Activated gamma-delta T cell (primary cell): Measurements from ENCODE around the gene GFY.

Experiments used
- DNase-seq: peaks from one replicate; lab custom pipeline; 2025; lab: John Stamatoyannopoulos, UW

Gene GFY

DNA sequence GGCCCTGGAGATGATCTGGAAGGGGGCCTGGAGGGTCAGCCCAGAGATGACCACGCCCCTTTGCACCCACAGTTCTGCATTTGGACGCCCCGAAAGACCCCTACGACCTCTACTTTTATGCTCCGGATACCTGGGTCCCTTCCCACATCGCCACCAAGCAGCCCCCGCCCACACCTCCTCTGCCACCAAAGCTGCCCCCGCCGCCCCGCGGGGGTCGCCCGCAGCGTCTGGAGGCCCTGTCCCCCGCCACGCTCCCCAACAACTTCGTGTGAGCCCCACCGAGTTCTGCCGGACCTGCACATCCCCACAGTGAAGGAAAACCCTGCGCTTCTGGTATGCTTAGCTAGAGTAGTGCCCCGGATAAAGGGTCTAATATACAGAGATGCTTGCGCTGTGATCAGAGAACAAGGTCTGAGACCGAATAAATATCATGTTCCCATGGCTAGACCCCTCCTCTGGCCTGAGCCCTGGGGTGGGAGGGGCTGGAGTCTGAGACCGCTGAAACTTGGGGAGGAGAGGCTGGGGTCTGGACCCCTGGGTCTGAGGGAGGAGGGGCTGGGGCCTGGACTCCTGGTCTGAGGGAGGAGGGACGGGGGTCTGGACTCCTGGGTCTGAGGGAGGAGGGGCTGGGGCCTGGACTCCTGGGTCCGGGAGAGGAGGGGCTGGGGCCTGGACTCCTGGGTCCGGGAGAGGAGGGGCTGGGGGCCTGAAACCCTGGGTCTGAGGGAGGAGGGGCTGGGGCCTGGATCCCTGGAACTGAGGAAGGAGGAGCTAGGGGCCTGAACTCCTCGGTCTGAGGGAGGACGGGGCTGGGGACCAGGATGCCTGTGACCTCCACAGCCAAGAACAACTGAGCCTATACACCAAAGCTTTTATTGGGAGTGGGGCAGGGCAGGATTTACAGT is 3.6 kb downstream of the GFY start:
- DNase-seq, result no peak

DNA sequence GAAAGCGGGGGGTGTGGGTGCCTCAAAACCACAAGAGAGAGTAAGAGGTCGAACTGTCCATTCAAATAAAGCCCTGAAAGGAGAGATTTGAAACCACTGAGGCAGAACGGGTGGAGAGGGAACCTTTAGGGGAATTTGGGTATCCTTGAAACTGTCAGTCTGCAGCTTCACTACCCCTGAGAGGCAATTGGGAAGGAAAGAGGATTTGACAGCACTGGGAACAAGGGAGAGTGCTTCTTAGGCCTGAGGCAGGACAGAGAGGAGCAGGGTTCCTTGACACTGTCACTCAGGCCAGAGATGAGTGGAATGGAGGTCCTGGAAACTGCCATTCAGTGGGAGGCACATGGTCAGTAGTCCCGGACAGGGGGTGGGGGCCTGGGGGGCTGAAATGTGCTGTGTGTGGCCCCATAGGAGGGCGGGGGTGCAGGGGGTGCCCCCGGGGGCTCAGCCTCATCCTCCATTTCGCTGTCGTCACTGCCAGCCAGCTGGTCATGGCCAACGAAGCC is 5.0 kb downstream of the GFY start:
- no peak for DNase-seq

DNA sequence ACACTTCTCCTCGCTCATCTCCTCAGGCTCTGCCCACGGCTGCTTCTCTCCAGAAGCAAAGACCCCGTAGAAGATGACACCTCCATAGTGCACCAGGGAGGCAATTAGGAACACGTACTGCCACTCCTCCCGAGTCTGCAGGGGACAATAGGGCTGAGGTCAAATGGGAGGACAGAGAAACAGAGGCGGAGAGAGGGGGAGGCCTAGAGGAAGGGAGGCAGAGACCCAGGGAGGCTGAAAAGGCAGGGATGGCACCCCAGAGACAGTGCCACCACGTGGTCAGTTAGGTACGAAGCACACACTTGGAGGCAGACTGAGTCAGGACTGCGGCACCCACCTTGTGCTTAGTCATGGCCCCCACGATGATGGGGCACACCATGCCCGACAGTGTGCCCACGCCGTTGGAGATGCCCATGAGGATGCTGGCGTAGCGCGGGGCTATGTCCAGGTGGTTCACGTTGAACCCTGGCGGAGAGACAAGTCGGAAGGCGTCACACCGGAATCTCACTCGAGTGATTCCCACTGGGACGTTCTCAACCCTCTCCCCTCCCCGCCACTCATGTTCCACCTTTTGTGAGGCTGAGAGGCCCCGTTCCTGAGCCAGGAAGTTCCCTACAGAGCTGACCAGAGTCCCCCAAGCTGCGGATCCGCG is 5.6 kb downstream of the GFY start:
- no peak for DNase-seq

DNA sequence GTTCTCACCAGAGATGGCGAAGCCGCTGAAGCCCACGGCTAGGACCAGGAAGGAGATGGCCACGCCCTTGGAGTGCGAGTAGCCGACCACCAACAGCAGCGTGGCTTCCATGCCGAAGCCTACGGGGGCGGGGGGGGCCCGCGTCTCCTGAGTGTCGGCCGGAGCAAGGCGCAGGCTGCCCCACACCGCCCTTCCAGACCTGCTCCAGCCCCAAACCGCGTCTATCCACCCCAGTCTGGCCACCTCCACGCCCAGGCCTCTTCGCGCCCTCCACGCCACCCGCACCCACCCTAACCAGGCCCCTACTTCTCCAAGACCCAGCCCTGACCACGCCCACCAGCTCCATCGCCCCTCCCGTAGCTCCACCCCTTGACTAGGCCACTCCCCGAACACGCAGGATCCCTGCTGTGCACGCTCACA is 6.2 kb downstream of the GFY start:
- DNase-seq, result no peak

DNA sequence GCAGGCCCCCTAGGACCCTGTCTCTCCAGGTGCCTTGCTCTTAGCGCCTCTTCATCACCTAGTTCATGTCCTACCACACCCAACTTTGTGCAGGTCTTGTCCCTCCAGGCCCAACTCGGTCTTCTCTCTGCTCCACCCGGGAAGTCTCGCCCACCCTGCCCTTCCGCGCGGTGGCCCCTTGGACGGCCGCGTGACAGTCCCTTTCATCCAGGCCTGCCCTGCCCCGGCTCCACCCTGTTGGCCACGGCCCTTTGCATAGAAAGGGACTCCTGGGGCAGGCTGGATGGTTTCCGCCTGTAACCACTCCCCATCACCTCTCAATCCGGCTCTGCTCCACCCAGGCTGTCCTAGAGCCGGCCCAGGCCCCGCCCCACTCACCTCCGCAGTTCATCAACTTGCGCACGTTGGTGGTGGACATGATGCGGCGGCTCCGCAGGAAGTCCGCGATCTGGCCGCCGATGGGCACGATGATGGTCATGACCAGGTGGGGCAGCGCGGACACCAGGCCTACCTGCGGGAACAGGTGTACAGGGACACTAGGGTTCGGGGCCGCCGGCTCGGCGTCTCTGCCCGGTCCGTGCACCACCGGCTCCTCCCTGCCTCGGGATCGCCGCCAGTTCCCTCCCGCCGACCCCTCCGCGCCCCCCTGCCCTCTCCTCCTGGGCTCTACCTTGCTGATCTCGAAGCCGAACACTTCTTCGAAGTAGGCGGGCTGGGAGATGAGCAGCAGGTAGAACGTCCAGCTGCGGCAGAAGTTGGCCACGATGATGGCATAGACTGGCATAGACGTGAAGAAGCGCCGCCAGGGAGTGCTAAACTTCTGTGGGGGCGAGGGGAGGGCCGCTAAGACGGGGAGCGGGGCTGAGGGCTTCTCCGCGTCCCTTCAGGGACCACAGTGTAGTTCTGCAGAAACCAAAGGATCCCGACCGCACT is 7.2 kb downstream of the GFY start:
- DNase-seq, result no peak

DNA sequence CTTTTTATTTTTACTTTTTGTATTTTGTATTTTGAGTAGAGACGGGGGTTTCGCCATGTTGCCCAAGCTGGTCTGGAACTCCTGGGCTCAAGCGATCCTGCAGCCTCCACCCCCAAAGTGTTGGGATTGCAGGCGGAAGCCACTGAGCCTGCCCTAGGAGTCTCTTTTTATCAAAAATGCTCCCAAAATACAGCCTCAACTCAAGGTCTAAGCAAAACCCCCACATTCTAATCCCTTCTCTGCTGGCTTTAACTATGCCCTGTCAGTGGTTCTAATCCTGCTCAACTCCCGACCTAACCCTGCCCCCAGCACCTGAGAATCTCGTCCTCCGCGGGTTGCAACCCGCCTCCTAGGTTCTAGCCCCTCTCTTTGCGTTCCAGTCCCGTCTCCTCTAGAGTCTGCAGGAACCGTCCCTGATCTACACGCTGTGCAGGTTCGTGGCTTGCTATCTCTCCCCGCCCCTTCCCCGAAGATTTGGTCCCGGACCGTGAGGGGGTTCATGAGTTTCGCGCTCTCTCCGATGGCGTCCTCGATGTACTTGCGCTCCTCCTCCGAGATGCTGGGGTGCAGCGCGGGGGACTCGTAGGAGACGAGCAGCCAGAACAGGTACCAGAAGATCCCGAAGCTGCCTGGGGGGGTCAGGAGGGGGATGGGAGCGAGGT is 8.2 kb downstream of the GFY start:
- DNase-seq, result no peak

DNA sequence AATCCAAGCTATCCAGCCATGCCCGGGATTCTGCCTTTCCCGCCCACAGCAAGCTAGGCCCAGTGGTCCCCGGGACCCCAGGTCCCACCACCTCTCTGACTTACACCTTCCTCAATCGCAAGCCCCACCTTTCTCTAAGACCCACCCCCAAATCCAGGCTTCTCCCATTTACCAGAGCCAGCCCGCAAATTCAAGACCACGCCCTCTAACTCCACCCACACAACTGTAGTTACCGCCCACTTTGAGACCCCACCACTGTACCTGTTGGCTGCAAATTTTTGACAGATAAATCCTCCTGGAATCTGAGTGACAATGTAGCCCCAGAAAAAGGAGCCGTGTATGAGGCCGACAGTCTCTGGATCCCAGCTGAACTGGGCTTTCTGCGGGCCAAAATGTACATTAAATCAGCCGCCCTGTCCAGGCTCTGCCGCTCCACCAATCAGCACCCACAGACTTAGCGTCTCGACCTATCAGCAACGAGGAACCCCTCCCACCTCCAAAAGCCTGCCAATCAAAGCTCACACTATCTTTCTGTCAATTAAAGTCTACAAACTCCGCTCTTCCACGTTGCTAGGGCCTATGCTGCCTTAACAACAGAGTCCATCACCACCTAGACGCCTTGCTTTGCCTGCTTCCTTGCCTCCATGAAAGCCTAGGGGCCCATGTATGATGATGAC is 9.9 kb downstream of the GFY start:
- DNase-seq, result no peak

DNA sequence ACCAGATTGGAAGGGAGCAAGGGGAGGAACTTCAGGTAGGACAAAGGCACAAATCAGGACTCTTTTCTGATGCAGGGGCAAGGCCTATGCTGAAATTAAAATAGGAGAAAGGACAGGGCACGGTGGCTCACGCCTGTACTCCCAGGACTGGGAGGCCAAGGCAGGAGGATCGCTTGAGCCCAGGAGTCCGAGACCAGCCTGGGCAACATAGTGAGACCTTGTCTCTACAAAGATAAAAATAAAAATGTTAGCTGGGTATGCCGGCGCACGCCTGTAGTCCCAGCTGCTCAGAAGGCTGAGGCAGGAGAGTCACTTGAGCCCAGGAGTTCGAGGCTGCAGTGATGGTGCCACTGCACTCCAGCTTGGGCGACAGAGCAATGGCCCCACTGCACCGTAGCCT is 10.5 kb downstream of the GFY start:
- DNase-seq, result no peak

DNA sequence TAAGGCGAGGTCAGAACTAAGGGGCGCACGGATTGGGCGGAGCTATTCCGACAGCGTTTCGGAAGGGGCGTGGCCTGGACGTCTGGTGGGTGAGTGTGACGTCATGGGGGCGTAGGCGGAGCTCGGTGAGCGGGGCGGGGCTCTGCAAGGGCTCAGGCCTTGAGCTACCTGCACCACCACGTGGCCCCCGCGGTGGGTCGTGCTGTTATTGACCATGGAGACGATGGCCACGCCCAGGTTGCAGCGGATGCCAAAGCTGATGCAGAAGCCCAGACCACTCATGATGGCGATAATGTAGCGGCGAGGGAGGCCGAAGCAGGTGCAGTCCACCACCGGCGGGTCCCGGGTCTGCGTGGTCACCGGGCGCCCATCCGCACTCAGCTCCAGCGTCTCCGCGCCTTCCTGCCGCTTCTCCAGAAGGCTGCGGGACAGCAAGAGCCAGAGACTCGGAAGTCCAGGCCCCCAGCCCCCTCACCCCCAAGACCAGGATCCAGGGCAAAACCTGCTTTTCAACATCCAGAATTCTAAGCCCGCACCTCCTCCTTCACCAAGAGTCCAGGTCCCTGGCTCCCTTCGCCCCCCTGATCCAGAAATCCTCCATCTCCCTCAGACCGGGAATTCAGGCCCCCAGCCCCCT is 11.3 kb downstream of the GFY start:
- DNase-seq, result no peak

DNA sequence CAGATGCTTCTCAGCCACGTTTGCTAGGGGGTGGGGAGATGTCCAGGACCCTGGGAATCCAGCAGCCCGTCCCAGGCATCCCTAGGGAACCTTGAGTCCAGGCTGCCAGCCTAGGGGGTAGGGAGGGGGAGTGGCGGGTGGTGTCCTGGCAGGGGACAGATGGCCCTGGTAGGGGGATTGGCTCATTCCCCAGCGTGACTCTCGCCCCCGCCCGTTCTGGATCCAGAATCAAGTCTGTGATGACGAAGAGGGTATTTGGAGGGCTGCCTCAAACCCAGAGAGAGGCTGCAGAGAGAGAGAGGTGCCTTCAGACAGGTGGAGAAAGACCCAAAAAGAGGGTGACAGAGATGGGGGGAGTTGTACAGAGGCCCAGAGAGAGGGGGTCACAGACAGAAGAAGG is 12.0 kb downstream of the GFY start:
- no peak for DNase-seq

DNA sequence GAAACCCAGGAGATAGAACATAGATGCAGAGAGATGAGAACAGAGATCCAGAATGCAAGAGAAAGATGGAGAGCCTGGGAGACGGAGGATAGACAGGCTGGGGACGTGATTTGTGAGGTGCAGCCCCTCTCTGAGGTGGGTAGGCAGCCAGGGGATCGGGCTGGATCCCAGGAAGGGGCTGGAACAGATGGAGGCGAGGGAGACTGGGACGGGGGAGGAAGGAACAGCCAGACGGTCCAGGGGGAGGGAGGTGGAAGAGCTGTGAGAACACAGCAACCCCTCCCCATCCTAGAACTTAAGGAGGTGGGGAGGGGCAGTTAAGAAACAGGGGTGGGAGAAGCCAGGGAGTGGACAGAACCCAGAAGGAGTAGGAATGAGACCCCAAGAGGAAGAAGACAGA is 13.1 kb downstream of the GFY start:
- DNase-seq, result no peak

DNA sequence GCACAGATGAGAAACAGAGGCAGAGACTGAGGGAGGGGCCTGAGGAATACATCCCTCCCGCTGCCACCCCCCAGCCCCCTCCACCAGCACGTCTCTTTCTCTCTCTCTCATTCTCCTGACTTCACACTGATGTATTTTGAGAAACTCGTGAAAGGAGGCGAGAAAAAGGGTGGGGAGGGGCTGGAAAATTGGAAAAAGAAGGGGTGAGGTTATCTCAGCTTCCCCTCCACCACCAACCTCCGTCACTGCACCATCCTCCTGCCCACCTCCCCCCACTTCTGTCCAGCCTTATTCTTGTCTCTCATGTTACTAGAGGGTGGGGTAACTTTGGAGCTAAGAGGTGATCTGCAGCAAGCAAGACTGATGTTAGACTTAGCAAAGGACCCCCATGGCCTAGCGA is 14.6 kb downstream of the GFY start:
- no peak for DNase-seq

DNA sequence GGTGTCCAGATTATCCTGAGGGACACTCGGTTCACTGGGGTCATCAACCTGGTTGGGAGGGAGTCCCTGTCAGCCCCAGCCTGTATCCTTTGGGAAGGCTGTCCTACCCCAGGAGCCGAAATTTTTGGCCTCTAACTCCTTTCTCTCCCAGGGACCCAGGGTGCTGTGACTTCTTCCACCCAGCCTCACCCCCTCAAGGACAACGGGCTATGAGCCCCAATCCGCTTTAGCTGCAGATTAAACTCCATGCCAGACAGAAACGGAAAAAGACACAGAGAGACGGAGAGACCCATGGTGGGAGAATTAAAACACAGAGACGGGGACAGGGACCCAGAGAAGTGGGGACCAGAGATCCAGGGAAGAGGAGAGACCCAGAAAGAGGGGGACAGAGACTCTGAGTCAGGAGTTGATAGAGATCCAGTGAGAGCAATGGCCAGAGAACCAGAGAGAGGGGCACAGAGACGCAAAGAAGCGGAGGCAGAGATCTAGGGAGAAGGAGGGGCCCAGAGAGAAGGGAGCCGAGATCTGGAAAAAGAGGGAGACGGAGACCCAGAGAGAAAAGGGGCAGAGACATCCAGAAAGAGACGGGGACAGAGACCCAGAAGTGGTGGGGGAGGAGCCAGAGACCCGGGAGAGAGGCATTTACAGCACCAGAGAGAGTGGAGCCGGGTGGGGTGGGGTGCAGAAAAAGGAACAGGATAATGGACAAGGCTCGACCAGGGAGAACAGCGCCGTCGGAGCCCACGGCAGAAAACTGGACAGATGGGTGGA is 15.4 kb downstream of the GFY start:
- DNase-seq, result no peak

DNA sequence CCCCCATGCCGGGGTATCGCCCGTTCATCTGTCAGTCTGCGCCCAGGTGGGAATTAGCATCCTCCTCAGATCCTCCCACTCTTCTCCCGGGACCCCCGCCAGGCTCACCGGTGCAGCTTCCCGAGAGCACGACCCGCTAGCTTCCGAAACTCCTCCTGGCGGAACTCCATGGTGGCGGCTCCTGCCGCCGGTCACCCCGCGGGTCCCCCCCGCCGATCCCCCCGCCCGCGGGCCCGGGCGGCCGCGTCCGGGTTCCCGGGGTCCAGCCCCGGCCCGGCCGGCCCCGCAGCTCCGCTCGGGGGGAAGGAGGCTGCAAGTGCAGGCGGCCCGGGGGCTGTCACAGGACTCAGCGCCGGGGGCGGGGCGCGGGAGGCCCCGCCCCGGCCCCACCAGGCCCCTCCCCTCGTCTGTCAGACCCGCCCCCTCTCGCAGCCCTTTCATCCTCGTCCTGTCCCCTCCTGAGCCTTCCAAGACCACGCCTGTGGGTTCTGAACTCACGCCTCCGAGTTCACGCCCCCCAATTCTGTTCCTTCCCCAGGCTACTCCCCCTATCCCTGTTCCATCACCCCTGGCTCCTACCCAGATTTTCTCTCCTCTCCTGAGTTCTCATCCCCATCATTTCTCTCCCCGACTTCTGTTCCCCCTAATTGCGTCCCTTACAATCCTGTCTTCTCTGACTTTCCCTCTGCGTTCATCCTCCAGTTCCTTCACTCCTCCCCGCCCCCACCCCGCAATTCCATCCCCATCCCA is 16.2 kb downstream of the GFY start, which contains the start of gene SLC17A7:
Gene SLC17A7, minus strand, starts transcription at position 318 of the 750 bp plus-strand sequence. Its CDS starts 148 bp downstream, at position 170.
- peak; percentile 35 for DNase-seq

DNA sequence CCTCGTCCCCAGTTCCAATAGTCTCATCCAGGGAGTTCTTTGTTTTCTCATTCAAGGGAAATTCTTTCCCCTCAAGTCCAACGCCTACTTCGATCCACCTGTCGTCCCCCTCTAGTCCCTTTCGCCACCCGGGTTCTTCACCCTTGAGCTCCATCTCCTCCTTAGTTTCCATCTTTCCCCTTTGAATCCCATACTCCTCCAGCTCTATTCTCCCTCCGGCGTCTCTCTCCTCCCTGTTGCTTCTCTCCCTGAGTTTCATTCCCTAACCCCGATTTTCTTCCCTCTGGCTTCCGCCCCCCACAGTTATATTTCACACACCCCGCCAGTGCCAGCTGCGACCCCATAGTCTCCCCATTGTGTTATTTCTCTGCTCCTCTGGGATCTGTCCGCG is 16.8 kb downstream of the GFY start:
- no peak for DNase-seq

DNA sequence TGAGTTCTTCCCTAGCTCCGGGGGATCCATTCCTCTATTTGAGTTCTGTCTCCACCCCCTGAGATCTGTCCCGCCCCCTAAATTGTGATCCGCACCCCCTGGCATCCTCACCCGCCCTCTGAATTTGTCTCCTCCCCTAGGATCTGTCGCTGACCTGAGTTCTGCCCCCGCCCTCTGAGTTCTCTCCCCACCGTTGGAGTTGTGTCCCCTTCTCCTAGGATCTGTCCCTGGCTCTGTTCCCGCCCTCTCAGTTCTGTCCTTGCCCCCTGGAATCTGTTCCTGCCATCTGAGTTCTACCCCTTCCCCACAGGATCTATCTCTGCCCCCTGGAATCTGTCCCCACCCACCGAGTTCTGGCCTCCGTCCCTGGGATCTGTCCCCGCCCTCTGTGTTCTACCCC is 17.2 kb downstream of the GFY start:
- no peak for DNase-seq

DNA sequence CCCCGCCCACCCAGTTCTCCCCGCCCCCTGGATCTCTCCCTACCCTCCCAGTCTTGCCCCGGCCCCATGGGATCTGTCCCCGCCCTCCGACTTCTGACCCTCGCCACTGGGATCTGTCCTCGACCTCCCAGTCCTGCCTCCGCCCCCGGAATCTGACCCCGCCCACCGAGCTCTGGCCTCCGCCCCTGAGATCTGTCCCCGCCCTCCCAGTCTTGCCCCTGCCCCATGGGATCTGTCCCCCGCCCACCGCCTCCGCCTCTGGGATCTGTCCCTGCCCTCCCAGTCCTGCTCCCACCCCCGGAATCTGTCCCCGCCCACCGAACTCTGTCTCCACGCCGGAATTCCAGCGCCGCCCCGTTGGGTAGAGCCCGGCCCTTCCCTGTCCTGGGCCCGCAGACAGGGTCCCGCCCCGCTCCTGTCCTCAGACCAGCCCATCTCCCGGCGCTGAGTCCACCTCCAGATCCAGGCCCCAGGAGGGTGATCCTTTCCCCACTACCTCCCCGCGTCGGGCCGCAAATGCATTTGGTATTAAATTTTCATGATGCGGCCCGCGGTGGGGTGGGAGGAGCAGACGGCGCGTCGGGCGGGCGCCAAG is 17.7 kb downstream of the GFY start:
- DNase-seq, result no peak

DNA sequence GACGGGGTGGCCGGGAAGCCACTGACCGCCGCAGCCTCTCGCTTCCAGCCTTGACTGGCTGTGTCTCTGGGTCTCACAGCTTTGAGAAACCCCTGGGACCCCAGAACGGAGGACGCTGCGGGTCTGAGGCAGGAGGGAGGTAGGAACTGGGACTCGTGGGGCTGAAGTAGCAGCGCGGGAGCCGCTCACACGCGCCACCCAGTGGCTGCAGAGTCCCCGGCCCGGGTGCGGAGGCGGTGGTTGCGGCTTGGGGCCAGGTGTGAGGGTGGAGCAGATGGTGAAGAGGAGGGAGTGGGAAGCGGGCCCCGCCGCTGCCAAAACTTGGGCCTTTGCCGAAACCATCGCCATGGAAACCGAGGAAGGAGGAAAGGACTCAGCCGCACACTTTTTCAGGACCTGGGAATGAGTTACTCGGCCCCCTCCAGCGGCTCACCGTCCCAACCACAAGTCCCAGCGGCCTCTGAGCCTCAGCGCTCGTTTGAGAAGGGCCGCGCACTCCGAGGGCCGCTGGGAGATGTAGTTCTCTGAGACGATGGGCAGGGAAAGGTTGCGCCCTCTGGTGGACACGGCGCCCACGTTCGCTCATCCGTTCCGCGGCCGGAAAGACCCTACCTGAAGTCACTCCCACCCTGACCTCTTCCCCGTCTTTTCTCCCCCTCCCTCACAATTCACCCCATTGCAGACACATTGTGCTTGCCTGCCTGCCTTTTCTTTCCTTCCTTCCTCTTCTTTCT is 18.3 kb downstream of the GFY start:
- peak; percentile 79 for DNase-seq
